Endothelial cell of umbilical vein (primary cell): ENCODE results near the gene ALDH1A3. TPM values are rescaled to one million over a fixed set of nuclear protein-coding genes. Genes with fewer than 3 reads are reported as not detected.

Experiments
- BruUV-seq: library from RNA; stranded (reverse); fragments of 400-500 nt; replicated peaks from 2 replicates; lab custom pipeline; 2021; lab: Mats Ljungman, UMichigan
- CTCF ChIA-PET: fragments of 300-600, 350-600 bp; sonication (Branson Sonifier 250); formaldehyde crosslinking; loops from one replicate; lab custom pipeline; 2021; ENCODE audit warnings: antibody characterized with exemption, inconsistent platforms; lab: Charles Lee
- POLR2A ChIA-PET: fragments of 300-600, 350-600 bp; sonication (Branson Sonifier 250); formaldehyde crosslinking; loops from one replicate; lab custom pipeline; 2021; ENCODE audit warnings: antibody characterized with exemption, inconsistent platforms; lab: Charles Lee
- DNase-seq: peaks from one replicate; pipeline ENCODE4 v3.0.0-alpha.2; 2011; ENCODE audit warnings: low read depth, low spot score
- FAIRE-seq: peaks from 2 replicates; lab custom pipeline; 2011; peaks lifted over from hg19 to GRCh38; lab: Jason Lieb, UNC
- H2AFZ ChIP-seq: 2 replicates; pipeline ENCODE4 v1.6.0; 2012; ENCODE audit warnings: low read depth, low read length, control low read depth, inconsistent platforms
- H3K27ac ChIP-seq: 2 replicates; pipeline ENCODE4 v1.5.1; 2011; ENCODE audit warnings: low read depth, mild to moderate bottlenecking, control low read depth, low read length, moderate library complexity; ENCODE audit not compliant: insufficient read depth
- H3K27me3 ChIP-seq, 2 experiments: 2 replicates each; pipeline versions ENCODE4 v1.6.0 to v1.6.1; 2011; ENCODE audit warnings: low read length in 2 of 2, mixed read lengths in 1 of 2; ENCODE audit not compliant: control insufficient read depth in 2 of 2, insufficient read depth in 2 of 2
- H3K36me3 ChIP-seq, 2 experiments: 2 replicates in 1 of 2; 3 replicates in 1 of 2; pipeline ENCODE4 v1.5.1; 2011; ENCODE audit warnings: low read length in 2 of 2, mild to moderate bottlenecking in 1 of 2, moderate library complexity in 1 of 2; ENCODE audit not compliant: control insufficient read depth in 2 of 2, insufficient read depth in 2 of 2; ENCODE audit errors: extremely low read depth in 1 of 2
- H3K4me1 ChIP-seq: 3 replicates; pipeline ENCODE4 v1.5.1; 2011; ENCODE audit warnings: mild to moderate bottlenecking, low read length; ENCODE audit not compliant: control insufficient read depth, insufficient read depth; ENCODE audit errors: extremely low read depth
- H3K4me2 ChIP-seq: 2 replicates; pipeline ENCODE4 v1.6.1; 2011; ENCODE audit warnings: low read length, control low read depth, mixed read lengths; ENCODE audit not compliant: insufficient read depth
- H3K4me3 ChIP-seq, 3 experiments: fragments of 200-600 bp in 1 of 3; sonication (generic), shearing (Covaris generic) in 1 of 3; replicated peaks in 1 of 3; 2 replicates each; pipeline ENCODE4 v1.5.1; 2011 to 2016; ENCODE audit warnings: control low read depth in 3 of 3, low read length in 3 of 3, mild to moderate bottlenecking in 2 of 3, inconsistent platforms in 1 of 3, low read depth in 1 of 3, moderate library complexity in 1 of 3; ENCODE audit not compliant: insufficient read depth in 1 of 3
- H3K79me2 ChIP-seq: 2 replicates; pipeline ENCODE4 v1.6.0; 2012; ENCODE audit warnings: low read length, inconsistent platforms; ENCODE audit not compliant: control insufficient read depth, insufficient read depth
- H3K9ac ChIP-seq: replicated peaks from 2 replicates; pipeline ENCODE3; 2011; ENCODE audit warnings: low read length, control low read depth; ENCODE audit not compliant: insufficient read depth; ENCODE audit errors: extremely low read depth
- H3K9me1 ChIP-seq: replicated peaks from 3 replicates; pipeline ENCODE4 v1.6.0; 2011; ENCODE audit warnings: mild to moderate bottlenecking, low read length; ENCODE audit not compliant: control insufficient read depth, insufficient read depth; ENCODE audit errors: extremely low read depth
- H3K9me3 ChIP-seq: replicated peaks from 2 replicates; pipeline ENCODE4 v1.5.1; 2012; ENCODE audit warnings: low read length, inconsistent platforms; ENCODE audit not compliant: control insufficient read depth, insufficient read depth
- H4K20me1 ChIP-seq: replicated peaks from 2 replicates; pipeline ENCODE3; 2011; ENCODE audit warnings: mild to moderate bottlenecking, low read length; ENCODE audit not compliant: control insufficient read depth, insufficient read depth; ENCODE audit errors: extremely low read depth
- CTCF ChIP-seq, 2 donors: IDR thresholded peaks; 1 replicate in 1 of 2; 2 replicates in 1 of 2; pipeline ENCODE4 v1.5.1; 2011; ENCODE audit warnings: low read length in 2 of 2, mild to moderate bottlenecking in 2 of 2, moderate library complexity in 2 of 2, control low read depth in 1 of 2, inconsistent platforms in 1 of 2, low read depth in 1 of 2; ENCODE audit not compliant: insufficient read depth in 1 of 2; ENCODE audit errors: extremely low read depth in 1 of 2
- EZH2 ChIP-seq: IDR thresholded peaks from 2 replicates; pipeline ENCODE4 v1.6.1; 2012; ENCODE audit warnings: borderline replicate concordance, low read depth, mild to moderate bottlenecking, moderate library complexity, low read length, inconsistent platforms; ENCODE audit not compliant: severe bottlenecking
- FOS ChIP-seq: IDR thresholded peaks from 2 replicates; pipeline ENCODE4 v1.6.1; 2011; ENCODE audit warnings: mild to moderate bottlenecking, low read length, moderate library complexity, borderline replicate concordance; ENCODE audit not compliant: insufficient read depth
- GATA2 ChIP-seq: IDR thresholded peaks from 2 replicates; pipeline ENCODE4 v1.7.0; 2011; ENCODE audit warnings: low read depth, mild to moderate bottlenecking, moderate library complexity, mixed read lengths, low read length; ENCODE audit not compliant: insufficient read length, insufficient read depth
- JUN ChIP-seq: IDR thresholded peaks from 2 replicates; pipeline ENCODE4 v1.6.1; 2011; ENCODE audit warnings: borderline replicate concordance, low read depth; ENCODE audit not compliant: insufficient read length, insufficient read depth
- MYC ChIP-seq: IDR thresholded peaks from one replicate; pipeline ENCODE4 v1.6.1; 2011; ENCODE audit warnings: mild to moderate bottlenecking, low read depth, low read length
- POLR2A ChIP-seq: IDR thresholded peaks from 2 replicates; pipeline ENCODE4 v1.6.1; 2012; ENCODE audit warnings: low read depth, mild to moderate bottlenecking, control low read depth, low read length
- POLR2AphosphoS5 ChIP-seq: IDR thresholded peaks from 2 replicates; pipeline ENCODE4 v1.6.1; 2012; ENCODE audit warnings: low read depth, mild to moderate bottlenecking, control low read depth, low read length, moderate library complexity; ENCODE audit not compliant: insufficient read depth
- dilution Hi-C: fragments of 300-500 bp; cut with MboI; formaldehyde crosslinking; loops from one replicate; pipeline ENCODE4 v1.15.0; 2019; ENCODE audit warnings: low sequenced_read_pairs; ENCODE audit not compliant: extremely low pct_ligation_motif_present
- intact Hi-C: fragments of 100-400 bp; cut with micrococcal nuclease; formaldehyde crosslinking; loops from one replicate; pipeline ENCODE4 v1.10.0; 2022
- polyA plus RNA-seq, 4 experiments: library from polyadenylated mRNA; depleted of rRNA in 3 of 4; stranded (reverse) in 3 of 4; unstranded in 1 of 4; fragments of >200 nt; gene quantifications; 2 replicates each; pipeline versions ENCODE4 v1.2.1 to v1.2.3, GENCODE V29; 2011 to 2012; ENCODE audit warnings: missing spikeins in 1 of 4
- total RNA-seq: library from RNA; stranded (reverse); gene quantifications from 2 replicates; pipeline ENCODE4 v1.2.3, GENCODE V29; 2021
- TF ChIP-seq, protein P1 (sequence below): IDR thresholded peaks from 2 replicates; pipeline ENCODE4 v1.6.1; 2011; ENCODE audit not compliant: insufficient read depth, insufficient read length

The ALDH1A3 gene
- total and polyA plus RNA-seq, 2 donors (not counting 3 experiments of a cell fraction or from before 2014, with no cell fraction given) = 2.8 to 5.8 TPM

GRCh38 chr15:100937171-100937570 is 57.5 kb downstream of the ALDH1A3 start:
- dilution Hi-C loops = no loop called here

More at GRCh38 chr15:100937171-100937570, 57.5 kb downstream of the ALDH1A3 start:
- no peak overlapping the region for H3K9ac ChIP-seq
- FAIRE-seq = no peak
- no peak overlapping the region for H3K4me2 ChIP-seq
- no peaks in the 10 kb centered on the region for H3K9me1 ChIP-seq
- DNase-seq = no peak
- ChIA-PET CTCF (interaction anchor here (1.0 kb wide), 1 partner anchor 71 kb away, joined by 5 read pairs; no protein-coding TSS in a partner anchor), POLR2A (no interaction called here)
- TF ChIP-seq CTCF (IDR thresholded peaks at IDR 0.05; ENCODE audit: extremely low read depth in 1 of 2, insufficient read depth in 1 of 2, low read depth in 1 of 2, low read length in 2 of 2) (no peak), EZH2 (no peak), POLR2A (no peak), GATA2 (no peak), FOS (no peak), JUN (no peak), MYC (no peak), POLR2AphosphoS5 (no peak)
- TF ChIP-seq, protein P1, sequence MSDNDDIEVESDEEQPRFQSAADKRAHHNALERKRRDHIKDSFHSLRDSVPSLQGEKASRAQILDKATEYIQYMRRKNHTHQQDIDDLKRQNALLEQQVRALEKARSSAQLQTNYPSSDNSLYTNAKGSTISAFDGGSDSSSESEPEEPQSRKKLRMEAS = no peak
- intact Hi-C loops = no loop called here
- H2AFZ ChIP-seq = no peak overlapping the region
- no peaks in the 10 kb centered on the region for H4K20me1 ChIP-seq
- H3K4me3 ChIP-seq = no peak overlapping the region
- peaks cover 2% of the 10 kb centered on the region for H3K79me2 ChIP-seq
- H3K27me3 ChIP-seq = no peaks in the 10 kb centered on the region
- H3K36me3 ChIP-seq = no peaks in the 10 kb centered on the region
- no TSS peak for BruUV-seq
- H3K4me1 ChIP-seq = peaks cover 6% of the 10 kb centered on the region
- H3K9me3 ChIP-seq = no peaks in the 10 kb centered on the region
- H3K27ac ChIP-seq = no peak overlapping the region
